Kidney tubule cell (primary cell): ENCODE data around the gene GRSF1.
"Not testable (repeated sequence)": the region's sequence is repeated elsewhere in the genome, so short reads cannot be mapped to it uniquely, and the experiment has no call there.

Experiments used
- DNase-seq: peaks from one replicate; pipeline ENCODE4 v3.0.0-alpha.2; 2018; ENCODE audit warnings: low spot score

Gene GRSF1

DNA sequence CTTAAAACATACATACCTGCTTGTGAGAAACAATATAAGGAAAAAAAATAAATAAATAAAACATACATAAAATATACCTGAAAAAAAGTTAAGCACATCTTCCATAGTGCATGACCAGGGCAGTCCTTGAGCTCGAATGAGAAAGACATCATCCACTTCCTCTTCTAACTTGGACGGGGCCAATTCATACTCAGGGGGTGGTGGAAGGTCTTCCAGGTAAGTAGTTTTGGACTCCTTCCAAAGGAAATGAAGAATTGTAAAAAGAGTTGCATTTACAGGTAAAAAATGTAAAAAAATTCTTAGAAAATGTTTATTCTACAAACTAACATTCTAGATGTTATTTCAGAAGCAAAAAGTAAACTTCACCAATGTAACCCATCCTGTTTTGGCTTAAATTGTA, 3.6 kb downstream of the GRSF1 start:
- no peak for DNase-seq

DNA sequence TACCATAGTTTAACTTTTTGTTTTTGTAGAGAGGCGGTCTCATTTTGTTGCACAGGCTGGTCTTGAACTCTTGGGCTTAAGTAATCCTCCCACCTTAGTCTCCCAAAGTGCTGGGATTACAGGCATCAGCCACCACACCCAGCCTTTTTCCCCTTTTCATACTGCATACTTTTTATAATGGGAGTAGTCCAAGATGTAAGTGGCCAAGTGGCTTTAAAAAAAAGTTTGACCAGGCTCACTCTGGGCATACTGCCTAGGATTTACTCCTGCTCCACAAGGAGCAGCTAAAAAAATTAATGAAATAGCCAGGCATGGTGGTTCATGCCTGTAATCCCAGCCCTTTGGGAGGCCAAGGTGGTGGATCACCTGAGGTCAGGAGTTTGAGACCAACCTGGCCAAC, 6.0 kb downstream of the GRSF1 start:
- no peak for DNase-seq

DNA sequence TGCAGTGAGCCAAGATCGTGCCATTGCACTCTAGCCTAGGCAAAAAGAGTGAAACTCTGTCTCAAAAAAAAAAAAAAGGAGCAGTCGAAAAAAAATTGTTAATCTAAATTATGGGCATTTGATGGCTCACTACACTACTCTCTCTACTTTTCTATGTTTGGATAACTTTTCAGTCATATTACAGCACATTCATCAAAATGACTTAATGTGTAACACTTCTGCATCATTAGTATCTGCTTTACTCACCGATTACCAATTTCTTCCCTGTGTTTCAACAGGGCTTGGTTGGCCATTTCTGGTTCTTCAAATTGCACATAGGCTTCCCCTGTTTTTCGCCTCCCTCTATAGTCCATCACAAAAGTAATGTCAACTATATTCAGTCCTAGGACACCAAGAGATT, 8.4 kb downstream of the GRSF1 start:
- no peak for DNase-seq

DNA sequence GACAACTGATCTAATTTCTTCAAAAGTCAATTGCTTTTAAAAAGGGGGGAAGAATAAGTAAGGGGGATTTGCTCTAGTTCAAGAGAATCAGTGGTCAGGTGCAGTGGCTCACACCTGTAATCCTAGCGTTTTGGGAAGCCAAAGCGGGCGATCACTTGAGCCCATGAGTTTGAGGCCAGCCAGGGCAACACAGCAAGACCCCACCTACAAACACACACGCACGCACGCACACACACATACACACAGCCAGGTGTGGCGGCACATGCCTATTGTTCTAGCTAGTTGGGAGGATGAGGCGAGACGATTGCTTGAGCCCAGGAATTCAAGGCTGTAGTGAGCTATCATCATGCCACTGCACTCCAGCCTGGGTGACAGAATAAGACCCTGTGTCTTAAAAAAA, 9.6 kb downstream of the GRSF1 start:
- DNase-seq: no peak

DNA sequence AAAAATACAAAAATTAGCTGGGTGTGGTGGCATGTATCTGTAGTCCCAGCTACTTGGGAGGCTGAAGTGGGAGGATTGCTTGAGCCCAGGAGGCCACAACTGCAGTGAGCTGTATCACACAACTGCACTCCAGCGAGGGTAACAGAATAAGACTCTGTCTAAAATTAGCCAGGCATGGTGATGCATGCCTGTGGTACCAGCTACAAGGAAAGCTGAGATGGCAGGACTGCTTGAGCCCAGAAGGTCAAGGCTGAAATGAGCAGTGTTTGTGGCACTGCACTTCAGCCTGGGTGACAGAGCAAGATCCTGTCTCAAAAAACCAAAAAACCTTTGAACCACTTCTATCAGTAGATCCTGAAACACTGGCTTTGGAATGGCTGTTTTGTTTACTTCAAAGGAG, 10.2 kb downstream of the GRSF1 start:
- DNase-seq: no peak

DNA sequence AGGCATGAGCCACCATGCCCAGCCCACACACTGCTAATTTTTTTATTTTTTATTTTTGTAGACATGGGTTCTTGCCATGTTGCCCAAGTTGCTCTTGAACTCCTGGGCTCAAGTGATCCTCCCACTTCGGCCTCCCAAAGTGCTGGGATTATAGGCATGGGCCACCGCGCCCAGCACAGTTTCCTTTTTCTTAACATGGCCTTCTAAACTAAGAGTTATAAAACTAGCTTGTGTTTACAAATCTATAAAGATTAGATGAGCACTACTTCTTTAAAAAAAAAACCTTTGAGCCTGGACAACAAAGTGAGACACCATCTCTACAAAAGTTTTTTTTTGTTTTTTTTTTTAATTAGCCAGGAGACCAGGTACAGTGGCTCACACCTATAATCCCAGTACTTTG, 10.7 kb downstream of the GRSF1 start:
- DNase-seq: no peak

DNA sequence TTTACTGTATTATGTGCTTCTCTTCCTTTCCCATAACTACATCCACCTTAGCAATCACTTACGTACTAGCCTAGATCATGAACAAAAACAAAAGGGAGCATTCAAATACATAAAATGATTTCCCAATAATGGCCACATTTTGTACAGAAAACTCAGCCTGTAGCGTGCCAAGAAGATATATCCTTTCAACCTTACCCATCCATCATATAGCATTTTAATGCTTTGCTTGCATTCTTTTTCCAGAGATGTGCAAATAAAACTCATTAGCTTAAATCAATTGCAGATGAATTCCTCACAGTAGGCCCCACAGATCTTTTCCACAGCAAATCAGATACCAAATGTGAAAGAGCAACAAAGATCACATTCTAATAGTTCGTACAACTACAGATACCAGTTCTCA, 20.8 kb downstream of the GRSF1 start:
- no peak for DNase-seq

DNA sequence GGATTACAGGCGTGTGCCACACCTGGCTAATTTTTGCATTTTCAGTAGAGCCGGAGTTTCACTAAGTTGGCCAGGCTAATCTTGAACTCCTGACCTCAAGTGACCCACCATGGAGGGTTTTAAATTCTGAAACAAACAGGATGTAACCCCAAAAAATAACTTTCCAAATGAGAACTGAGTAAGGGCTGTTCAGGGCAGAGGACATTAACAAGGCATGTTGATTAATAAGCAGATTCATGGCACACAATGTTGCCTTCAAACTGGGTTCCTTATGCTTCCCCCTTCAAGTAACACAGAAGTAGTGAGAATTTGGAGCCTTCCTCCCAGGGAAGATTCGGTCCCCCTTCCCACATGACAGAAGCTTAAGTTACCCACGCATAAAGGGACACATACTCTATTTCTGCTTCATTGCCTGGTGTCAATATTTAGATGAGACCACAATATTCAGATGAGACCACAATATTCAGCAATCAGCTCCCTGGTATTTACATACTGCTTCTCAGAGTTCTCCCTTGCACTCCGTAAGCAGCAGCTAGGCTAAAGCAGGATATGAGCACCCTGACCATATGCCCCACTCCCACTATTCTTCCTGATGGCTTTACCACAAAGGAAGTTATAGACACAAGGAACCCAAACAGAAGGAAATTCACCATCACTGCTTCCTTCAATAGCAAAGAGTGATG, 21.4 kb downstream of the GRSF1 start:
- DNase-seq: no peak

DNA sequence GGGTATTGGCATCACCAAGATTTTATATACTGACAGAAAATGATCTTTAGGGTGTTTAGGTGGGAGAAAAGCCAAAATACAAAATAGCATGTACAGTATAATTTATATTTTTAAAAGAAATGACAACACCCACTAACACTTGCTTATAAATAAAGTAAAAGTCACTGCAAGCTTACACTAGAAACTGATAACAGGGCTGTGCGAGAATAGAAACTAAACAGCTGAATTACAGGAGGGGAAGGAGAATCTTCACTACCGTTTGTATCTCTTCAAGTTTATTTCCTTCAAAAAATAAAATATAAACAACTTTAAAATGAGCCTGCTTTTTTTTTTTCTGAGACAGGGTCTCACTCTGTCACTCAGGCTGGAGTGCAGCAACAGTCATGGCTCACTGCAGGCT, 22.8 kb downstream of the GRSF1 start:
- DNase-seq: no peak

DNA sequence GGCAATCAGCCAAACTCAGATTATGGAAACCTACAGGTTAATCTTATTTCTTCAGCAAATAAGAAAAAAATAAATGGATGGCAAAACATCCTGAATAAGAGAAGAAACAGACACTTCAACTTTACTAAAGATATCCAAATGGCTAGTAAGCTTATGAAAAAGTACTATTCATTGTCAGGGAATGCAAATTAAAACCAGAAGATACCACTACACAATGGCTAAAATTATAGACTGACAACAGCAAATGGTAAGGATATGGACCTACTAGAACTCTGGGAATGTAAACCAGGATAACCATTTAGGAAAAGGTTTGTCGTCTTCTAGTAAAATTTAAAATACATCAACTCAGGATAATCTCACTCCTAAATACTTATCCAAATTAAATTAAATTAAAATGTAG, 24.3 kb downstream of the GRSF1 start:
- DNase-seq: no peak

DNA sequence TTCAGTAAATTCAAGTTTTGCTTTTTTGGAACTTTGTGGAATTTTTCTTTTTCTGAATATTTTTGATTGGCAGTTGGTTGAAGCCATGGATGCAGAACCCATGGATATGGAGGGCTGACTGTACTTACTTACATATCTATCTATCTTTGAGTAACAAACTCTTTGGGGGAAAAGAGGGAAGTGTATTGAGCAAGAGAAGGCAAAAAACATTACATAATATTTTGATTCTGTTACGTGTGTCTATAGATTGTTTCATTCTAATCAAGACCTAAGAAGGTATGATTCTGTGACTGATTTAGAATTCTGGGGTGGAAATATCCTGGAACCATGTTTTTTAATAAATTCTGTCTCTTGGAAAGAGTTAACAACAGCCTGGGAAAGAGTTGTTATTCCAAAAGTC, 31.5 kb downstream of the GRSF1 start:
- DNase-seq: no peak

DNA sequence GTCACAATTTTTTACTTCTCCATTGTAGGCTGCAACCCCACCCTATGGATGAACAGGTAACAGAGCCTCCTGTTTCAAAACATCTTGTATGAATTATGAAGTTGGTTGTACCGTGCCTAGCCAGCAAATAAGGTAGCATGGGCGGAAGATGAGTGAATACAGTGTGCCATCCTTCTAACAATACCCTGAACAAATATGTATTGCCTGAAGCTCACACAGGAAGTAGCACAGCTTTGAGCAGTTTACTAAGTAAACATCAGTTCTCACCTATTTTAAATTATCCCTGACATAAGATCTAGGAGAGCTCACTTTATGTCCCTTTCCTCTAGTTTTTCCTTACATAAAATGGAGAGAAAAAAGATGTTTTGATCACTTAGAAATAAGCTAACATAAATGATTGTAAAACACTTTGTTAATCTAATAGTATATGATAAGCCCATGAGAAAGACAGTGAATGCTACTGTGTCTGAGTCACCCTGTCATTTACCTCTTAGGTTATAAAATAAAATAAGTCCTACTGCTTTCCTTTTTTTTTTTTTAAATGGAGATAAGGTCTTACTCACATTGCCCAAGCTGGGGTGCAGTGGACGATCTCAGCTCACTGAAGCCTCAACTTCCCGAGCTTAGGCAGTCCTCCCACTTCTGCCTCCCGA, 36.6 kb downstream of the GRSF1 start:
- no peak for DNase-seq

DNA sequence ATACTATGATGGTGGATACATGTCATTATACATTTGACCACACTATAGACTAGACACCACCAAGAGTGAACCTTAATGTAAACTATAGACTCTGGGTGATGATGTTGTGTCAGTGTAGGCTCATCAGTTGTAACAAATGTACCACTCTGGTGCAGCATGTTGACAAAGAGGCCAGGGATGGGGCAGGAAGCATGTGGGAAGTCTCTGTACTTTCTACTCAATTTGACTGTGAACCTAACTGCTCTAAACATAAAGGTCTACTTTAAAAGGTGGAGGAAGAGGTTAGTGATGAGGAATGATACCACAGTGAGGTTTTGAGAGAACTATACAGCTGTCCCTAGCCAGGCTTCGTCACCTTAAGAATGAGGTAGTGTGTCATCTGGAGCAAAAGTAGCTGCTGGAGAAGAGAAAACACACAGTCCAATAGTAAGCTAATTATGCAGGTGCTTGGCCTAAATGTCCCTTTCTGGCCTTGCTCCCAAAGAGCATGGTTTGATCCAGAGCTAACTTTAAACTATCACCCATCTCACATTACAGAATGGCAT, 38.4 kb downstream of the GRSF1 start:
- DNase-seq: no peak

DNA sequence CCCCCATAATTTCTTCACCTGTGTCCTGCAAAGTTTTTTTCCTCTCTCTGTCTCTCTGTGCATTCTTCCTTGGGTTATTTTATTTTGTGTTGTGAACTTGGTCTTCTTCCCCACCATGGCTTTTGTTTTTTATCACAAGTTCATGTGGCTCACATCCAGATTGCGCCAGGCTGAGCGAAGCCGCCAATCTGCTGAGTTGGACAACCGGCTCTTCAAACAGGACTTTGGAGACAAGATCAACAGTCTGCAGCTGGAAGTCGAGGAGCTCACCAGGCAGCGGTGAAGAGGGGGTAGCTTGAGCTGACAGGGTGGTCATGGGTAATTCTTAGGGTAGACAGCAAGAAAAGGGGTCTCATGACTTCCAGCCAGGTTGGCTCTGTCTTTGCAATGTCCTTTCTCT, 46.1 kb downstream of the GRSF1 start:
- no peak for DNase-seq

DNA sequence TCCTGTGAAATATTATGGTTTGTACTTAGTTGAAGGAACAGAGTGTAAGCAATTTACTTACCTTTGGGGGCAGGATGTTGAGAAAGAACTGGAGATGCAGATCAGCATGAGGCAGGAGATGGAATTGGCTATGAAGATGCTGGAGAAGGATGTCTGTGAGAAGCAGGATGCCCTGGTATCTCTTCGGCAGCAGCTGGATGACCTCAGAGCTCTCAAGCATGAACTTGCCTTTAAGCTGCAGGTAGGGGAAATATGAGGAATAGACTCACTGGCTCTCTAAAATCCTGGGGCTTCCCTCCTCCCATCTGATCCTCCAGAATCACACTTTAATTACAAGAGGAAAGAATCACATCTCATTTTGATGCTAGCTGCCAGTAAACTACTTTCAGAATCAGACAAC, 51.0 kb downstream of the GRSF1 start:
- no peak for DNase-seq

DNA sequence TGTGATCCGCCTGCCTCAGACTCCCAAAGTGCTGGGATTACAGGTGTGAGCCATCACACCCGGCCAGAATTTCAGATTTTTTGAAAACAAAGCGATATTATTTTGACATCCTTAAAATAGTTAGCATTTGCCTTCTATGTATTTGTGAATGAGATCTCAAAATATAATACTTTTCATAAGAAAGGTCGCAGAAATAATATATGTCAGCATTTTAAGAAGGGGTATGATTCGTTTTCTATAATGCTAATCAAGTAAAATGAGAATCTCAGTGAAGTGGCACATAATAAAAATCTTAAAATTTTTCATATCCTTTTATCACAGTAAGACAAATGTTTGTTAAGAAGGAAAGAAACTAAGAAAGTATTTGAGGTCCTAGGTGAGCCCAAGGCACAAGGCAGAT, 52.2 kb downstream of the GRSF1 start:
- DNase-seq: no peak

DNA sequence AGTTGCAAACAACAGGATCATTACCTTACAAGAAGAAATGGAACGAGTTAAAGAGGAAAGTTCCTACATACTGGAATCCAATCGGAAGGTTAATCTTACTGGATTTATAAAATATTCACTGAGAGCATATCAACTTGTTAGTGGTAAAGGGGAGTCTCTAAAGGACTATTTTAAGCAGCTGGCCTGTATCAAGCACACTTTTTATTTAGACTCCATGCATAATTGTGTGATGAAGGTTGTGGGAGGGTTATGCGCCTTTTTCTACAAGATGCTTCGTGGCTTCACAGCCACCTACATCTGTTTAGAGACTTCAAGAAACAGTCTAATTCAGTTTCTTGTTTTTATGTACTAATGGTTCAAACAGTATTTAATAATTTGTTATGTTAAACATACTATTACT, 56.6 kb downstream of the GRSF1 start:
- DNase-seq: no peak

DNA sequence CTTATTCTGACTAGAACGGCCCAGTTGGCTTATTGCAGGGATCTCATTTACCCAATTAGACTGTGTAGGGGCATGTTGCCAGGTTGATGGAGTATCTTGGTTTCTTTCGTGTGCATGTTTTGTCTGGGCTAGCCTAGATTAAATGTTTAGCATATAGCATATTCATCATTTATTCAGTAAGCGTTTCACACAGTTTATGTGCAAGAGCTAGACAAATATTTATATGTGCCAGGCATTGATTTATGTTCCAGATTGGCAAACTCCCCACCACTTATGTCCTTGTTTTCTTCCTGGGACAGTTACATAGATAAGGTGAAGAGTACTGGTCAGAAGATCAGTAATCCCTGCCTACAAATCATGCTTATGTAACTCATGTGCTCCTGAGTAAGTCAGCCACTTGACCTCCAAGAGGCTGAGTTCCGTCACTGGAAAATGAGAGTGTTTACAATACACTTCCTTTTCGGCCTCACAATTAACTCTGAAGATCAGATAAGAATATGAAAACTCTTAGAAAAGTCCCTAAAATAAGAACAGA, 60.7 kb downstream of the GRSF1 start:
- DNase-seq: no peak

DNA sequence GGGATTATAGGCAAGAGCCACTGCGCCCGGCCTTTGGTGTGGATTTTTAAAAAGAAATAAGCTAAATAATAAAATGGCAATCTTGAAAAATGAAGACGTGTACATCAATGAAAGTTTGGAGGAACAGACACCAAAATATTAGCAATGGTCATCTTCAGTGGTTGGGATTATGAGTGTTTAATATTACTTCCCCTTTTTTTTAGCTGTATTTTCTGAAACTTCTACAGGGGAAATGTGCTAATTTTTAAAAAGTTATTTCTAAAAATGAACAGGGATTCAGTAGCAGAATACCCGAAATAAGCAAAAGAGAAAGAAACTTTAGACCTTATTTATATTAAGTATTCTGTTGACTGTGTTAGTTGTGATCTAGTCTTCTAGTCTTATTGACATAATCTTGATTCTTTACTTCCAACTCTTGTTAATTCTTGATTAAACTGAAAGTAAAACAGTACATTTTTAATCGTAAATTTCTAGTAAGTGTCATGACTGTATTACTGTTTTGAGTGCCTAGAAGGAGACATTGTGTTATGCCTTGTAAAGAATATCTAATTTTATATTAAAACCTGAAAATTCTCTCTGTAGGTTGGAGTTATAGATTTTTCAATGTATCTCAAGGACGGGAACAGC, 66.6 kb downstream of the GRSF1 start:
- no peak for DNase-seq

DNA sequence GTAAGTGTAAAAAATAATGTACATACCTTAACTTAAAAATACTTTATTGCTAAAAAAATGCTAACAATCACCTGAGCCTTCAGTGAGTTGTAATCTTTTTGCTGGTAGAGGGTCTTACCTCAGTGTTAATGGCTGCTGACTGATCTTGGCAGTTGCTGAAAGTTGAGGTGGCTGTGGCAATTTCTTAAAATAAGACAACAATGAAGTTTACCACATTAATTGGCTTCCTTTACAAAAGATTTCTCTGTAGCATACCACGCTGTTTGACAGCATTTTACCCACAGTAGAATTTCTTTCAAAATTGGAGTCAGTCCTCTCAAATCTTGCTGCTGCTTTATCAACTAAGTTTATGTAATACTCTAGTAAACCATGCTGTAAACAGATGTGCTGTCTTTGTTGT, 70.3 kb downstream of the GRSF1 start:
- DNase-seq: not testable (repeated sequence)

DNA sequence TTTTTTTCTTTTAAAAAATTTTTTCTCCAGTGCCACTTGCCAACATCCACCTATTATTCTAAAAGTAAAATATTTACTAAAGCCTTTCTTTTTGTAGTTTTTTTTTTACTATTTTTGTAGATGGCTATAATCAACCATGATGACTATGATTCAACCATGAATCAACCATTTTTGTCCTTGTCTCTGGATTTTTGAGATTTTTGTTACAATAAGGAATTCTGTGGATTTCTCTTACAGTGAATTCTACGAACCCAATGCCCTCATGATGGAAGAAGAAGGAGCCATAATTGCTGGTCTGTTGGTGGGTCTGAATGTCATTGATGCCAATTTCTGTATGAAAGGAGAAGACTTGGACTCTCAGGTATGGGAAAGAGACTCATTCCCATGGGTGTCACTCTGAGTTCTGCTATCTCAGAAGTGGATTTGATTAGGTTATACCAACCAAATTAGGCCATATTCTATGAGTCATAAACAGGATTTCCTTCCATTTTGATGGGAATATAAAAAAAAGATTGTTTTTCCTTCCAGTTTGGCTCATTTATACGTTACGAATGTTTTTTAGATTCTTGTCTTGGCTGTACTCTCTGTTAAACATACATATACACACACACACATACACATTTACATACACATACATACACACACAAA, 71.3 kb downstream of the GRSF1 start:
- DNase-seq: no peak
